Measurements from ENCODE around the gene TRIM17. TPM values are rescaled to one million over a fixed set of nuclear protein-coding genes. Genes with fewer than 3 reads are reported as not detected.
A peak's percentile ranks its signal among the peaks of the same experiment; 100 is the strongest.

Gene TRIM17
- total and polyA plus RNA-seq, 9 of the 15 experiments (the other 6 are each of a cell fraction or from before 2014, with no cell fraction given), result not detected

DNA sequence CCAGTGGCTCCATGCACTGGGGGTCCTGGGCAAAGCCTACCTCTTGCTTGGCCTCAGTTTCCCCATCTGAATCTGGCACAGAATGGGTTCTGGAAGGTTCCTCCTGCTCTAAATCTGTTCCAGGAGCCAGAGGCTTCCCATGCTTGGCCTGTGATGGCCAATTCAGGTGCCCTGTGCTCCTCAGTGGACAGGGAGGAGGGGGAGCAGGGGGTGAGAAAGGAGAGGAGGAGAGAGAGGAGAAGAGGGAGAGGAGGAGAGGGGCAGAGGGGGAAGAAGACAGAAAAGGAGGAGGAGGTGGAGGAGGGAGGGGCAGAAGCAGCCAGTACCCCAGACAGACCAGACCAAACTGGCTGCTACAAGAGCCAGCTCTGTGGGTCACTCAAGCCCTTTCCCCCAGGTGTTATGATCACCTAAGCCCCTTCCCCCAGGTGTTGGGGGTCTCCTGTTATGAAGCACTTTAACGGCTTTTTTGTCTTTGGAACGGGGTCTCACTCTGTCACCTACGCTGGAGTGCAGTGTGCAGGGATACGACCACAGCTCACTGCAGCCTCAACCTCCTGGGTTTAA lies 53.7 kb downstream of the TRIM17 start (continued):
- TF ChIP-seq AFF4 (CRISPR knock-in tag; IDR thresholded peaks at IDR 0.05), result no peak
- TF ChIP-seq NBN (IDR thresholded peaks at IDR 0.05; ENCODE audit: low read depth), result no peak
- TF ChIP-seq, protein P1, sequence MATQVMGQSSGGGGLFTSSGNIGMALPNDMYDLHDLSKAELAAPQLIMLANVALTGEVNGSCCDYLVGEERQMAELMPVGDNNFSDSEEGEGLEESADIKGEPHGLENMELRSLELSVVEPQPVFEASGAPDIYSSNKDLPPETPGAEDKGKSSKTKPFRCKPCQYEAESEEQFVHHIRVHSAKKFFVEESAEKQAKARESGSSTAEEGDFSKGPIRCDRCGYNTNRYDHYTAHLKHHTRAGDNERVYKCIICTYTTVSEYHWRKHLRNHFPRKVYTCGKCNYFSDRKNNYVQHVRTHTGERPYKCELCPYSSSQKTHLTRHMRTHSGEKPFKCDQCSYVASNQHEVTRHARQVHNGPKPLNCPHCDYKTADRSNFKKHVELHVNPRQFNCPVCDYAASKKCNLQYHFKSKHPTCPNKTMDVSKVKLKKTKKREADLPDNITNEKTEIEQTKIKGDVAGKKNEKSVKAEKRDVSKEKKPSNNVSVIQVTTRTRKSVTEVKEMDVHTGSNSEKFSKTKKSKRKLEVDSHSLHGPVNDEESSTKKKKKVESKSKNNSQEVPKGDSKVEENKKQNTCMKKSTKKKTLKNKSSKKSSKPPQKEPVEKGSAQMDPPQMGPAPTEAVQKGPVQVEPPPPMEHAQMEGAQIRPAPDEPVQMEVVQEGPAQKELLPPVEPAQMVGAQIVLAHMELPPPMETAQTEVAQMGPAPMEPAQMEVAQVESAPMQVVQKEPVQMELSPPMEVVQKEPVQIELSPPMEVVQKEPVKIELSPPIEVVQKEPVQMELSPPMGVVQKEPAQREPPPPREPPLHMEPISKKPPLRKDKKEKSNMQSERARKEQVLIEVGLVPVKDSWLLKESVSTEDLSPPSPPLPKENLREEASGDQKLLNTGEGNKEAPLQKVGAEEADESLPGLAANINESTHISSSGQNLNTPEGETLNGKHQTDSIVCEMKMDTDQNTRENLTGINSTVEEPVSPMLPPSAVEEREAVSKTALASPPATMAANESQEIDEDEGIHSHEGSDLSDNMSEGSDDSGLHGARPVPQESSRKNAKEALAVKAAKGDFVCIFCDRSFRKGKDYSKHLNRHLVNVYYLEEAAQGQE (IDR thresholded peaks at IDR 0.05; ENCODE audit: borderline replicate concordance), result peak; percentile 51
- TF ChIP-seq, protein P1 (CRISPR knock-in tag; IDR thresholded peaks at IDR 0.05; ENCODE audit: low read depth), result no peak
- no peak for TF ChIP-seq IFI16 (CRISPR knock-in tag; IDR thresholded peaks at IDR 0.05)
- no peak for TF ChIP-seq ZNF76 (CRISPR knock-in tag; IDR thresholded peaks at IDR 0.05; ENCODE audit: borderline replicate concordance)

Measured in K562 (cell line).